ENCODE measurements around the gene CGREF1.

GRCh38 chr2:27155069-27155520 lies 36.2 kb upstream of the CGREF1 start:
- TF ChIP-seq CTCF (IDR thresholded peaks at IDR 0.05) = no peak
- no peak for TF ChIP-seq POLR2AphosphoS5 (IDR thresholded peaks at IDR 0.05)

Data from sigmoid colon (tissue), 4 donors.